Activated T-cell treated with anti-CD3 and anti-CD28 coated beads for 4 hours (primary cell): ENCODE data around the gene PCSK6.

Experiments used
- DNase-seq: peaks from one replicate; pipeline ENCODE4 v3.0.0-alpha.2; 2020

PCSK6 gene

DNA sequence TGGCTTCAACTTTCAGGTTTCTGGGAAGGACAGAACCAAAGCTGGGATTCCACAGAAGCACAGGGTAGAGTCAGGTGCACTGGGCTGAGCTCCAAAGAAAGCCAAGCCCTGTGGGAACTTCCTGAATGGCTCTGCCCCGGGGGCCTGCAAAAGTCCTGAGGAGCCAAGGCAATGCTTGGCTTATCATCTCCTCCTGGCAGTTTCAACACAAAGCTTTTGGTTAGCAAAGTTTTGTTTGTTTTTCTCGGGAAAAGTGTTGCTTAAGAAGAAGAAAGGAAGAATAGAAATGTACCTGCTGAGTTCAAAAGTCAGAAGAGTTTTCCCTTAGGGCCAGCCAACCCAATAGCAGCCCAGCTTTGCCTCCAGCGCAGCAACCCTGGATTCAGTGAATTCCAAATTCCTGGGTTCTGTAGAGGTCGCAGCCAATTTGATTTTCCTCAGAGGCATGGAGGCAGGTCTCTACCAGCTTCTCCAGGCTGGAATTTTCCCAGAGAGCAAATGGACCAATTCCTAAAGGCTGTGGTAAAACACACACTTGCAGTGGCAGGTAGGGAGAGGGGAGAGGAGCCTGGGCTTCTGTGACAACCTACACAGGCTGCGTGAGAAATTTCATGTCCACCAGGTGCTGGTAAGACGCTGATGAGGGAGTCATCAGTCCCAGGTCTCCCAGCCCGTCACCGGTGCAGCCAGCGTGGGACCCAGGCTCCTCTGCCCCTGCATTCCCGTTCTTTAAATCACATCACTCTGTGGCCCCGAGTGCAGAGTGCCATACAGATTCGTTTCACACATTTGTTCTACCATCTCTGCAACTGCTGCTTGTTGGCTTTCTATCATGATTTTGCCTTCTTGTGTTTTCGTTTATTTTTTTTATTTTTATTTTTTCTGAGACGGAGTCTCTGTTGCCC is 140.2 kb downstream of the PCSK6 start:
- no peak for DNase-seq

DNA sequence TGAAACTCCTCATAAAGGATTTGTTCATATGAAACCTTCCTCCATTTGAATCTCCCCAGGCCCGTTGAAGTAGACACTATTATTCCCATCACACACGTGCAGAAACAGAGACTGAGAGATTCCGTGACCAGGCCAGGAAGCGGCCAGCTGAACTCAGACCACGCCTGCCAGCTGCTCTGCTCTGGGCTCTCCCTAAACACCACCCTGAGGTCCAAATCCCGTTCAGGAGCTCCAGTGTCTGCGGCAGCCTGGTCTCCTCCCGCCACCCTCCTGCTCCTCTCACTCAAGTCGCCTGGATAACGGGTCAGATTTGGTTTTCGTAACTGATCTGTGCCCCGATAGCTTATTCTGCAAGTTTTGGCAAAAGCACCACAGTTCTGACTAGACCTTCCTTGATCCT is 140.9 kb downstream of the PCSK6 start:
- DNase-seq: no peak

- DNase-seq: no peak
Measured at GRCh38 chr15:101348015-101348414, 141.5 kb downstream of the PCSK6 start.

DNA sequence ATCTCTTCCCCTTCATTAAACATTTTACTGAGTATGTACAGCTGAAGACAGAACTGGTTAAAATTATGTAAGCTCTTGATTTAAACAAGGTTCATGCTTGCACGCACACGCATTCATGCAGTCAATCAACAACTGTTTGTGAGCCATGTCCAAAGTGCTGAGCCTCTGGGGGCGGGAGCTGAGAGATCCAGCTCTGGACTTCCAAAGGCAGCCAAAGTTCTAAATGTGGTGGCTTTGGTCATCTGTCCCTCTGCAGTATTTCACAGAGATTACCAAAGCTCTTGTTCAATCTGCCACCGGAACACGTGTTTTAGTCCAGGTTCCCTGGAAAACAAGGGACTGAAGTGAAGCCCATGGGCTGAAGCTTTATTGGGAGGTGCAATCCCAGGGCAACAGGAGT is 142.1 kb downstream of the PCSK6 start:
- DNase-seq: no peak

DNA sequence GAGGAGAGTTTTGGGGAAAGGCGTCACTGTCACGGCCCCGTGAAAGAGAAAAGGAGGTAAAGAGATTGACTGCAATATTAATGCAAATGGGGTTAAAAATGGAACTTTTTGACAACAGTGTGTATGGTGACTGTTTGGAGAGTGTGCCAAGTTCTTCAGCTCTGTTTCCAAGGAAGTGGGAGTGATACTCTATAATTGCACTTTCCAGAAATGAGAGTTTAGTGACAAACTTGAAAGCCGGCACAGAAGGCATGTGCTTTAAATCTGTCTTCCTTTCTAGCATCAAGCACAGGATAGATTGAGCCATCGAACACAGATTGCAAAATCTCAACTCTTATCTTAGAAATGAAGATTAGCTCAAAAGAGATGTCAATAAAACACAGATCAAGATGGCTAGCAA is 142.6 kb downstream of the PCSK6 start:
- no peak for DNase-seq

DNA sequence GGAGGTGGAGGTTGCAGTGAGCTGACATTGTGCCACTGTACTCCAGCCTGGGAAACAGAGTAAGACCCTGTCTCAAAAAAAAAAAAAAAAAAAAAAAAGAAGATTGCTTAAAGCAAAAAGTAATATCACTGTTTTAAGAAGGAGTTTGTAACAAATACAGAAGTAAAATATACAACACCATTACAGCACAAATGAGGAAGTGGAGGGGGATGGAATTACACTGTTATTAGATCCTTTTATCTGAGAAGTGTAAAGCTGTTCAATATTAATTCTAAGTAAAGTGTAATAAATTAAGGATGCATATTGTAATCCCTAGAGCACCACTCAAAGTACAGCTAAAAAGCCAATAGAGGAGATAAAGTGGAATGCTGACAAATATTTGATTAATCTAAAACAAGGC is 147.5 kb downstream of the PCSK6 start:
- no peak for DNase-seq

- no peak for DNase-seq
Measured at GRCh38 chr15:101338502-101339057, 150.9 kb downstream of the PCSK6 start.

DNA sequence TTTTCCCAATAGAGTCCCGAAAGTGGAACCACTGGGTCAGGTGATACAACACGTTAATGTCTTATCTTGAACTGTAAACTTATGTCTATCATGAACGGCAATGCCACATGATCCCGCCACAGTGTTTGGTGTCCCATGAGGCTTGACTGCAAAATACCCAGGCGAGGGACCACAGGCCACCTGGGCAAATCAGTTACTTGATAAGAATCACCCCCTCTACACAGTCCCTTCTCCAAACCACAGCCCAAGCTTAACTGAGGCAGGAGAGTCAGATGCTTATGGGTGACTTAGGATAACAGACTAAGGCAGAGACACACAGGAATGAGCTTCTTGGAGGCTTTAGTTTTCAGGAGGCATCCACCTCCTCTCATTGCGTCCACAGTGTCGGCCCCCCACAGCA is 151.5 kb downstream of the PCSK6 start:
- DNase-seq: no peak

DNA sequence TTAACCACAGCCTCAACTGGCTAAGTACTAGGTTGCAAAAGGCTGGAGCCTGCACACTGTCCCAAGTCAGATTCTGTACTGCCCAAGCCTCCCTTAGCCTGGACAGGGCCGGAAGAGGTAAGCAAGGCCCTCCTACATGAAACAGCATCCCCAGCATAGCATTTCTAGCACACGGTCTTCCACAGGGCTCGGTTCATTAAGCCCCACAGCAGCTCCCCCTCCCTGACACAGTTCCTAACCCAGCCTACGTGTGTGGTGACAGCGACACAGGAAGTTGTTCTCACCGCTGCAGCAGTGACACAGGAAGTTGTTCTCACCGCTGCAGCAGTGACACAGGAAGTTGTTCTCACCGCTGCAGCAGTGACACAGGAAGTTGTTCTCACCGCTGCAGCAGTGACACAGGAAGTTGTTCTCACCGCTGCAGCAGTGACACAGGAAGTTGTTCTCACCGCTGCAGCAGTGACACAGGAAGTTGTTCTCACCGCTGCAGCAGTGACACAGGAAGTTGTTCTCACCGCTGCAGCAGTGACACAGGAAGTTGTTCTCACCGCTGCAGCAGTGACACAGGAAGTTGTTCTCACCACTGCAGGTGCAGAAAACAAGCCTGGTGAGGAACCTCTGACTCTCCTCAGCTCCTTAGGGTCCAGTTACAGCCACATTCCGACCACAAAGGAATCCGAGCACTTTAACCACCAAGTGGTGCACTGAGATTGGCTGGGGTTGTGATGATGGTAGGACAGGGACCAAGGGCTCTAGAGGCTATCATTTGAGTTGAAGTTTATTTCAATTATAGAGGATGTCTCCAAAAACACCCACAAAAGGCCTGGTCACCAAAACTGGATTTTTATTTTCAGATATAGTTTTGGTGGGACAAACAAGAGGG is 155.4 kb downstream of the PCSK6 start:
- peak; percentile 27 for DNase-seq

DNA sequence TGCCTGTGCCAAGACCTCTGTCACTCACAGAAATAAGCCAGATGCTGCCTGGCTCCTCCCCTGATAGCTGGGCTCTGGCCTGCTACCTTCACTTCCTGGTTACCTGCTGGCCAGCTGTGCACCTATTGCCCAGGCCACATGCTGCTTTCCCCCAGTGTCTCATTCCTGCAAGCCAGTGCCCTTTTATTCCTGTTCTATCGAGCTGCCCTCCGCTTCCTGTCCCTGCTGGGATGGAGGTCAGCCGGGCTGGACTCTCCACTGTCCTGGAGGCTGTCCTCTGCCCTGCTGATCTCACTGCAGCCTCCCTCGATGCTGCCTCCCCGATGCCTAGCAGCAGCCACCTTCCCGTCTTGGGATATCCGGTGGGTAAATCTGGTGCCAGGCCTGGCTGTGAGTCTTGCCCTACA is 157.4 kb downstream of the PCSK6 start:
- no peak for DNase-seq

GRCh38 chr15:101329867-101330380 is 159.6 kb downstream of the PCSK6 start:
- no peak for DNase-seq

GRCh38 chr15:101329309-101329863 is 160.1 kb downstream of the PCSK6 start:
- DNase-seq: no peak

DNA sequence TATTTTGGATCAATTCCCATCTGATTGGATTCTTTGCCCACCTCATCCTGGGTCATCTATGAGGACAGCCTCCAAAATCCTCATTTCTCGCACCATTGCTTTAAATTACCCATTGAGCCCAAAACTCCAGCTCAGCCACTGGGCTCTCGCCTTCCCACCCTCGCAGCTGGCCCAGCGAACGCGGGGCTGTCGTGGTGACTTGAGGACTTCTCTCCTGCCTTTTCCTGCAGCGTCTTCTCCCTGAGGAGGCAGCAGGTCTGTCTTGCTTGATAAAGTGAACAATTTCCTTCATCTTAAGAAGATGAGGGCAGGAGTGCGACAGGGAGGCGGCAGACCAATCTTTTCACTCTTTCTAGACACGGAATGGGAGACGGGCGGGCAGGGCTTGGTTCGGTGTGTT is 161.5 kb downstream of the PCSK6 start:
- no peak for DNase-seq

DNA sequence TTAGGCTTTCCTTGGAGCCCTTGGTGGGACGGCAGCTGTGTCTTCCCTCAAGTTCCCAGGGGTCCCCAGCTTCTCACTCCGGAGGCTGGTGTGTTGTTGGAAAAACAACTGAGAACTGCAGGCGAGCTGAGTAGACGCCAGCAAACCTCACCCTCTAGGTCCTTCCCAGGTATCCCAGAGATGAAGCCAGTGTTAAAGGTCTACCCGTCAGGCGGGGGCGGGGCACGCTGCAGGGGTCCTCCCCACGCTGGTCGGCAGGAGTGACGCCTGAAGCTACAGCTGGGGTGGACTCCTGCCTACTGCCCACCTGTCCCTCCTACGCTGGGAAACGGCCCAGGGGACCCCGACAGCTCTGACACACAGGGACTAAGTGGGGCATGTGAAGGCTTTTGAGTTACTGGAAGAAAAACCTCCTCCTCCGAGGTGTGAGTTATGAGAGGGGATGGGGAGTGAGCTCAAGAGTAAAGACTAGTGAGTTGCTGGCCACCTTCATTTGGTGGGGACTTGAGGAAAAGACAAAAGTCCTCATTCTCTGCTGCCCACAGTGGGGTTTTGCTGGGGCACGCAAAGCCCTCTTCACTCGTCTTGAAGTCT is 162.3 kb downstream of the PCSK6 start:
- DNase-seq: no peak

DNA sequence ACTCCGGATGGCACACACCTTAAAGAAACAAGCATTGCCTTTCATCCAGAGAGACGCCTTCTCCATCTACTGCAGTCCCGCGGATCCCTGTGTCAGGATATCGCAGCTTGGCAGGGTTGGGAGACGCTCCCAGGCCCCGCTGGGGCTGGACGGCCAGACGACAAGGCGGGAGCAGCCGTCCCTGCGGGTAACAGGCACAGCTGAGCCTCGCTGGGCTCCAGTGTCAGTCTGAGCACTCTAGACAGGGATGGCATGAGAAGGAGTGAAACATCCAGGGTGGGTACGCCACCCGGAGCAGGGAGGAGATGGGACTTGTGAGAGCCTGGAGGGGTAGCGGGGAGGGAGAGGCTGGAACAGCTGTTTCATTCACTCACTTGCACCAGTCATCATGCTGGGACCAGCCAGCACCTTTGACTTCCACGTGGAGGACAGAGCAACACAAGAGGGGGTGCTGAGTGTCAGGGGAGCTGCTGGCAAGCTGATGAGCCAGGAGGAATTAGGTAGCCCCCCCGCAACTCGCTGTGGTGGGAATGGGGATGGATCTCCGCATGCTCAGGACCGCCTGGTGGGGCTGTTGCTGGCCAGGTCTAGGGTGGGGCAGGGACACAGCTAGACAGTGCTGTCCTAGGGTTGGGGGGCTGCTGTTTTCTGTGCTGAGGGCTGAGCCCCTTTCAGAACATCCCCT is 162.9 kb downstream of the PCSK6 start:
- DNase-seq: no peak

DNA sequence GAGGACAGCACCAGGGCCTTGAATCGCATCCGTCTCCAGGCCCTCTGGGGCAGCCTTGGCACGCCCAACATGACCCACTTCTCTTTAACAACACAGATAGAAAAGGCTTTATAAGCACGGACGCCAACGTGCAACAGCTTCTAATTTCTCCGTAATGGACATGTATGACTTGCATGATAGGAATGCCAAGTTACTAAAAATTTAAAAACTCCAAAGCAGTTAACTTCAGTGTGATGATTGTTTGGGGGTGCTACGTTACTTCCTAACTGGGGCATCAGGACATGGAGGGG is 163.5 kb downstream of the PCSK6 start:
- DNase-seq: no peak

DNA sequence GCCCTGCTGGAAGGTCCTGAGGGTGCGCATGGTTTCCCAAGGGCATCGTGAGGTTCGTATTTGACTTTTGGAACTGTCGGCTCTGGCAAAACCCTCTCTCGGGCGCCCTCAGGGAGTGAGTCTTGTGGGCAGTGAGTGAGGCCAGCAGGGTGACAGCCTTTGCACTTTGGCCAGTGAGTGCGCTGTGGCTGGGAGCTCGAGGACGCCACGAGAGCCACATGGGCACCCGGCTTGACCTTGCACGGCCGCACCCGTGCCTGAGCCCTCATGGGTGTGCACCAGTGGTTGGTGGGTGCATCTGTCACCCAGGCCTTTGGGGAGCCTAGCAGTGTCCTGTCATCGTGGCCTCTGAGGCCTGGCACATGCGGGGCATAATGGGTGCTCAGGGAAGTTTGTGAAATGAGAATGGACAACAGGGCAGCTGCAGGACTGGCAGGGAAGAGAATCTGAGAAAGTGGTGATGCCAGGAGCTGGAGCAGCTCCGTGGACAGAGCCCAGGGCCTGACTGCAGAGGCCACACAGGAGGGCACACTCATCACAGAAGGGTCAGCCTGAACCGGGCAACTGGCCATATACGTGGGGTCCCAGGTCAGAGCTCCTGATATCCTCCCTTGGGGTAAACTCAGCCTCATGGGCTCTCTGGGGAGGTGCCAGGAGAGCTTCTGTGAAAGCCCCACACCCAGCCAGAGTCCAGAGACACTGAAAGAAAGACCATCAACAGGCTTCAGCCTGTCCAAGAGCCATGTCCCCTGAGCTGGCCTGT is 164.1 kb downstream of the PCSK6 start:
- no peak for DNase-seq

GRCh38 chr15:101324524-101325177 is 164.9 kb downstream of the PCSK6 start:
- no peak for DNase-seq

GRCh38 chr15:101323793-101324523 is 165.5 kb downstream of the PCSK6 start:
- DNase-seq: no peak

DNA sequence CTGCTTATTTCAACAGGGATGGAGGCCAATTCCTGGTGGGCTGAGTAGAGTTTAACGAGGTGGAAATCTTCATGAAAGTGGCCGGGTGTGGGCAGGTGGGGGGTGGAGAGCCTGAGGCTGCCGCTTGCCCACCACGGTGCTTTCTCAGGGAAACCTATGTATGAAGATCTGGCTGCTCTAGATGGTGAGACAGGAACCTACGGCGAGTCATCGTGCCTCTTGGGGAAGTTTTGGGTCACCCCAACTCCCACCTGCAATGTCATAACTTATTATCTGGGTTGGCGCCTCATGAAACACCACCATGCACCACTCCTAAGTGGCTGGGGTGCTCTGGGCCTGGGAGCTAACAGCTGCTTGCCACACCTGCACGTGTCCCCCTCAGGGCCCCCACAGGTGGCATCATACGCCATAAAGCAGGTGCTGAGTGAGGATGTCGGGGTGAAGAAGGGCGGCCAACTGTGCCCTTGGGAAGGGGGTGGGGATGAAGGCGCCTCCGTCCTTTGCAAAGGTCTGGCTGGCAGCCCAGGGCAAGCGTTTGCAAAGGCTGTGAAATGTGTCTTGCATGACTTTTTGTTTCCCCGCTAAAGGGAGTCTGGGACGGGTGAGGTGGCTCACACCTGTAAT is 166.5 kb downstream of the PCSK6 start:
- DNase-seq: no peak
